Neural progenitor cell (in vitro differentiated cells): ENCODE data around the gene FRMD8. TPM values are rescaled to one million over a fixed set of nuclear protein-coding genes. Genes with fewer than 3 reads are reported as not detected.

Experiments used
- DNase-seq: peaks from one replicate; pipeline ENCODE4 v3.0.0-alpha.2; 2016; ENCODE audit warnings: low spot score
- H2AFZ ChIP-seq: fragments of 200-600 bp; sonication (generic); replicated peaks from 2 replicates; pipeline ENCODE4 v1.6.1; 2016; ENCODE audit warnings: antibody characterized with exemption
- H3F3A ChIP-seq: fragments of 200-600 bp; sonication (generic); 2 replicates; pipeline ENCODE4 v1.6.1; 2016; ENCODE audit warnings: antibody characterized with exemption, low read depth
- H3K27ac ChIP-seq: fragments of 200-600 bp; sonication (generic); 2 replicates; pipeline ENCODE4 v1.5.1; 2016; ENCODE audit warnings: mild to moderate bottlenecking
- H3K27me3 ChIP-seq: fragments of 200-600 bp; sonication (generic); 2 replicates; pipeline ENCODE4 v1.6.1; 2016; ENCODE audit warnings: mild to moderate bottlenecking, moderate library complexity
- H3K36me3 ChIP-seq: fragments of 200-600 bp; sonication (generic); 2 replicates; pipeline ENCODE4 v1.5.1; 2016
- H3K4me1 ChIP-seq: fragments of 200-600 bp; sonication (generic); 2 replicates; pipeline ENCODE4 v1.6.1; 2016; ENCODE audit warnings: mixed run types
- H3K4me2 ChIP-seq: fragments of 200-600 bp; sonication (generic); 2 replicates; pipeline ENCODE4 v1.6.1; 2016
- H3K4me3 ChIP-seq: fragments of 200-600 bp; sonication (generic); 2 replicates; pipeline ENCODE4 v1.5.1; 2016
- H3K79me2 ChIP-seq: fragments of 200-600 bp; sonication (generic); 2 replicates; pipeline ENCODE4 v1.6.1; 2016; ENCODE audit warnings: low read depth
- H3K9ac ChIP-seq: fragments of 200-600 bp; sonication (generic); 2 replicates; pipeline ENCODE4 v1.6.1; 2016
- H3K9me3 ChIP-seq: fragments of 200-600 bp; sonication (generic); 2 replicates; pipeline ENCODE4 v1.5.1; 2016; ENCODE audit warnings: low read depth
- H4K20me1 ChIP-seq: fragments of 200-600 bp; sonication (generic); 2 replicates; pipeline ENCODE4 v1.6.1; 2016; ENCODE audit warnings: low read depth
- H3K27ac Mint-ChIP-seq: 3 replicates; pipeline ENCODE4 v1.8.0; 2021; ENCODE audit warnings: mixed read lengths
- H3K27me3 Mint-ChIP-seq: 2 replicates; pipeline ENCODE4 v1.8.0; 2022; ENCODE audit warnings: low read depth, mild to moderate bottlenecking, inconsistent platforms, moderate library complexity, mixed read lengths; ENCODE audit not compliant: insufficient read depth
- H3K36me3 Mint-ChIP-seq: 3 replicates; pipeline ENCODE4 v1.8.0; 2021; ENCODE audit warnings: mixed read lengths
- H3K4me1 Mint-ChIP-seq: 3 replicates; pipeline ENCODE4 v1.8.0; 2021; ENCODE audit warnings: mixed read lengths
- H3K4me3 Mint-ChIP-seq: 3 replicates; pipeline ENCODE4 v1.8.0; 2021; ENCODE audit warnings: mild to moderate bottlenecking, moderate library complexity, mixed read lengths
- H3K9me3 Mint-ChIP-seq: 3 replicates; pipeline ENCODE4 v1.8.0; 2020; ENCODE audit warnings: mixed read lengths
- EZH2 ChIP-seq: fragments of 200-600 bp; sonication (generic); IDR thresholded peaks from 2 replicates; pipeline ENCODE4 v1.6.1; 2017; ENCODE audit warnings: antibody characterized with exemption, mild to moderate bottlenecking, moderate library complexity
- EZH2phosphoT487 ChIP-seq: fragments of 200-600 bp; sonication (generic); IDR thresholded peaks from 2 replicates; pipeline ENCODE4 v1.6.1; 2017; ENCODE audit warnings: antibody characterized with exemption
- total RNA-seq: library from RNA; depleted of rRNA; stranded (reverse); fragments of >200 nt; gene quantifications from 2 replicates; pipeline ENCODE4 v1.2.3, GENCODE V29; 2015; ENCODE audit warnings: low replicate concordance
- TF ChIP-seq, protein P1 (sequence below): fragments of 200-600 bp; sonication (generic); IDR thresholded peaks from 2 replicates; pipeline ENCODE4 v1.5.1; 2017; ENCODE audit warnings: antibody characterized with exemption, mild to moderate bottlenecking

FRMD8 gene
- total RNA-seq, 1 donor from 2014 or later, result 5.8 TPM

DNA sequence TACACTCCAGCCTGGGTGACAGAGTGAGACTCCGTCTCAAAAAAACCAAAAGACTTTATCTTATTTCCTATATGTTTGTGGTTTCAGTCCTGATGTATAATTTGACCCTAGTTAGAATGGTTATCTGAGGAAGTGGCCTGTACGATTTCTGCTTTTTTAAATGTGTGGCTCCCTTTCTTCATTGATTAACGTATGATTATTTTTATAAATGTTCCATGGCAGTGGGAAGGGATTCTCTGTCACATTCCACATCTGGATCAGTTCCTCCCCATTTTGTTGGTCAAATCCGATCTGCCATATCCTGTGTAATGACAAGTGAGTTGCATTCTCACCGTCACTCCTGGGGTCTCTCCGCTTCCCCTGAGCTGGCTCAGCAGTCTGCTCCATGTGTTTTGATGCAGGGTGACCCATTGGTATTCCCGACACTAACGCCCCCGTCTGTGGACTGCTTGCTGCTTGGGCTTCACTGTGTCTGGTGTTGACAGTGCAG, 56.5 kb downstream of the FRMD8 start:
- H3K4me3 ChIP-seq, result no peak overlapping the region
- Mint-ChIP-seq H3K27me3 (peaks cover 11% of the 10 kb centered on the region), H3K4me3 (no peak overlapping the region), H3K36me3 (peaks cover 1% of the 10 kb centered on the region), H3K9me3 (peaks cover 2% of the 10 kb centered on the region), H3K4me1 (peaks cover 20% of the 10 kb centered on the region), H3K27ac (peak overlapping the region; percentile 82)
- no peaks in the 10 kb centered on the region for H3K79me2 ChIP-seq
- H3K27me3 ChIP-seq, result no peaks in the 10 kb centered on the region
- H3K9me3 ChIP-seq, result no peaks in the 10 kb centered on the region
- no peaks in the 10 kb centered on the region for H3K4me1 ChIP-seq
- H3K4me2 ChIP-seq, result no peak overlapping the region
- no peak overlapping the region for H2AFZ ChIP-seq
- DNase-seq, result no peak
- TF ChIP-seq EZH2phosphoT487 (no peak), EZH2 (no peak)
- TF ChIP-seq, protein P1, sequence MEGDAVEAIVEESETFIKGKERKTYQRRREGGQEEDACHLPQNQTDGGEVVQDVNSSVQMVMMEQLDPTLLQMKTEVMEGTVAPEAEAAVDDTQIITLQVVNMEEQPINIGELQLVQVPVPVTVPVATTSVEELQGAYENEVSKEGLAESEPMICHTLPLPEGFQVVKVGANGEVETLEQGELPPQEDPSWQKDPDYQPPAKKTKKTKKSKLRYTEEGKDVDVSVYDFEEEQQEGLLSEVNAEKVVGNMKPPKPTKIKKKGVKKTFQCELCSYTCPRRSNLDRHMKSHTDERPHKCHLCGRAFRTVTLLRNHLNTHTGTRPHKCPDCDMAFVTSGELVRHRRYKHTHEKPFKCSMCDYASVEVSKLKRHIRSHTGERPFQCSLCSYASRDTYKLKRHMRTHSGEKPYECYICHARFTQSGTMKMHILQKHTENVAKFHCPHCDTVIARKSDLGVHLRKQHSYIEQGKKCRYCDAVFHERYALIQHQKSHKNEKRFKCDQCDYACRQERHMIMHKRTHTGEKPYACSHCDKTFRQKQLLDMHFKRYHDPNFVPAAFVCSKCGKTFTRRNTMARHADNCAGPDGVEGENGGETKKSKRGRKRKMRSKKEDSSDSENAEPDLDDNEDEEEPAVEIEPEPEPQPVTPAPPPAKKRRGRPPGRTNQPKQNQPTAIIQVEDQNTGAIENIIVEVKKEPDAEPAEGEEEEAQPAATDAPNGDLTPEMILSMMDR, result no peak
- H3K36me3 ChIP-seq, result no peaks in the 10 kb centered on the region
- H3F3A ChIP-seq, result no peaks in the 10 kb centered on the region
- no peaks in the 10 kb centered on the region for H4K20me1 ChIP-seq
- no peak overlapping the region for H3K9ac ChIP-seq
- H3K27ac ChIP-seq, result no peak overlapping the region

DNA sequence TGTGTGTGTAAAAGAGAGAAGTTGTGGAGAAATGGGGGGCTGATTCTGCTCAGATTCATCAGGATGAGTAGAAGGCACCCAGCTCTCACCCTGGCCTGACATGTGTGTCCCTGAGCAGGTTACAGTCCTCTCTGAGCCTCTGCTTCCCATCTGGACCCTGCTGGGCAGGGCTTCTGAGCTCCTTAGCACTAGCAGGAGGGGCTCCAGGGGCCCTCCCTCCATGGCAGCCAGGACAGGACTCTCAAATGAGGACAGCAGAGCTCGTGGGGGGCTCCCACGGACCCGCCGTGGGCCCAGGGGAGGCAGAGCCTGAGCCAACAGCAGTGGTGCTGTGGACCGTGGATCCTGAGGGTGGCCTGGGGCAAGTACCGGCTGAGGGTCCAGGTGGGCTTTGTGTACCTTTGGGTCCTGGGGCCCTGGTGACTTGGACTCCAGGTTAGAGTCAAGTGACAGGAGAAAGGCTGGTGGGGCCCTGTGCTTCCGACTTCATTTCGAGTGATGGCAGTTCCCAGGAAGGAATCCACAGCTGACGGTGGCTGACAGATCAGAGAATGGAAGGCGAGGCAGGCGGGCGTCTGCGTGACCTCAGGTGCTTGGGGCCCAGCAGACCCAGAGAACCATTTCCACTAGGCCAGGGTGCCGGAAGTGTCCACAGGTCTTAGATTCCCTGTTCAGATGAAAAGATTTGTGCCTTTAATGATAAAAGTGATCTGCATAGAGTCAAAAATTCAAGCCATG, 58.0 kb downstream of the FRMD8 start:
- Histone ChIP-seq H3F3A (peaks cover 3% of the 10 kb centered on the region), H2AFZ (no peak overlapping the region), H3K4me2 (no peak overlapping the region), H3K36me3 (no peaks in the 10 kb centered on the region), H3K4me3 (no peak overlapping the region), H3K9ac (no peak overlapping the region), H3K4me1 (no peaks in the 10 kb centered on the region), H3K79me2 (no peaks in the 10 kb centered on the region), H4K20me1 (no peaks in the 10 kb centered on the region), H3K27ac (no peak overlapping the region), H3K9me3 (no peaks in the 10 kb centered on the region), H3K27me3 (no peaks in the 10 kb centered on the region)
- H3K9me3 Mint-ChIP-seq, result peaks cover 8% of the 10 kb centered on the region
- no peak for TF ChIP-seq EZH2
- TF ChIP-seq EZH2phosphoT487, result no peak
- H3K36me3 Mint-ChIP-seq, result peaks cover 4% of the 10 kb centered on the region
- peaks cover 11% of the 10 kb centered on the region for H3K27me3 Mint-ChIP-seq
- no peak overlapping the region for H3K4me3 Mint-ChIP-seq
- peak overlapping the region; percentile 72 for H3K27ac Mint-ChIP-seq
- DNase-seq, result no peak
- H3K4me1 Mint-ChIP-seq, result peaks cover 32% of the 10 kb centered on the region

DNA sequence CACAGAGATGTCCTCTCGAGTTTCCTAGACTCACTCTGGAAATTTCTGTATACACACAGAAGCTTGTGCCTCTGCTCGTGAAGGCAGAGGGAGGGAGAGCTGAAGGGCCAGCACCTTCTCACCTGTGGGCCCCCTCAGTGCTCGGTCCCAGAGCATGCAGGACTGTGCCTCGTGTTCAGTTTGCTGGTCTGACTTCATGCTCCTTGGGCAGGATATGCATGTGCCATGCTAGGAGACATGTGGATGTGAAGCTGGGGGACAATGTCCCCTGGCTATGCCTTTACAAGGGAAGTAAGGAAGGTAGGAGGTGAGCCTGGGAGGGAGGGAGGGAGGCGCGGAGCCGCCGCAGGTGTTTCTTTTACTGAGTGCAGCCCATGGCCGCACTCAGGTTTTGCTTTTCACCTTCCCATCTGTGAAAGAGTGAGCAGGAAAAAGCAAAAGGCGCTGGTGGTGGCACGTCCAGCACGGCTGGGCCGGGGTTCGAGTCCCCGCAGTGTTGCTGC, 58.7 kb downstream of the FRMD8 start:
- Mint-ChIP-seq H3K36me3 (peaks cover 4% of the 10 kb centered on the region), H3K4me1 (peaks cover 33% of the 10 kb centered on the region), H3K9me3 (peaks cover 11% of the 10 kb centered on the region), H3K27ac (peak overlapping the region; percentile 72), H3K27me3 (peaks cover 8% of the 10 kb centered on the region), H3K4me3 (no peak overlapping the region)
- no peaks in the 10 kb centered on the region for H3K79me2 ChIP-seq
- no peaks in the 10 kb centered on the region for H3K9me3 ChIP-seq
- DNase-seq, result no peak
- no peak overlapping the region for H3K27ac ChIP-seq
- TF ChIP-seq EZH2phosphoT487, result no peak
- no peak for TF ChIP-seq EZH2
- TF ChIP-seq, protein P1, result no peak
- no peak overlapping the region for H3K4me3 ChIP-seq
- no peak overlapping the region for H3K9ac ChIP-seq
- H4K20me1 ChIP-seq, result no peaks in the 10 kb centered on the region
- no peak overlapping the region for H3K4me2 ChIP-seq
- no peaks in the 10 kb centered on the region for H3K27me3 ChIP-seq
- H3K36me3 ChIP-seq, result no peaks in the 10 kb centered on the region
- H3K4me1 ChIP-seq, result no peaks in the 10 kb centered on the region
- H3F3A ChIP-seq, result peaks cover 3% of the 10 kb centered on the region
- no peak overlapping the region for H2AFZ ChIP-seq
